Measurements from ENCODE around the gene DCAKD.

DCAKD gene, protein sequence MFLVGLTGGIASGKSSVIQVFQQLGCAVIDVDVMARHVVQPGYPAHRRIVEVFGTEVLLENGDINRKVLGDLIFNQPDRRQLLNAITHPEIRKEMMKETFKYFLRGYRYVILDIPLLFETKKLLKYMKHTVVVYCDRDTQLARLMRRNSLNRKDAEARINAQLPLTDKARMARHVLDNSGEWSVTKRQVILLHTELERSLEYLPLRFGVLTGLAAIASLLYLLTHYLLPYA

GRCh38 chr17:45051060-45051719 lies at the start of gene DCAKD:
Gene DCAKD, minus strand, starts transcription at chr17:45051632. Its CDS starts 16,747 bp downstream, at chr17:45034885.
- peak; percentile 93 for DNase-seq (ENCODE audit: low read depth)

DNA sequence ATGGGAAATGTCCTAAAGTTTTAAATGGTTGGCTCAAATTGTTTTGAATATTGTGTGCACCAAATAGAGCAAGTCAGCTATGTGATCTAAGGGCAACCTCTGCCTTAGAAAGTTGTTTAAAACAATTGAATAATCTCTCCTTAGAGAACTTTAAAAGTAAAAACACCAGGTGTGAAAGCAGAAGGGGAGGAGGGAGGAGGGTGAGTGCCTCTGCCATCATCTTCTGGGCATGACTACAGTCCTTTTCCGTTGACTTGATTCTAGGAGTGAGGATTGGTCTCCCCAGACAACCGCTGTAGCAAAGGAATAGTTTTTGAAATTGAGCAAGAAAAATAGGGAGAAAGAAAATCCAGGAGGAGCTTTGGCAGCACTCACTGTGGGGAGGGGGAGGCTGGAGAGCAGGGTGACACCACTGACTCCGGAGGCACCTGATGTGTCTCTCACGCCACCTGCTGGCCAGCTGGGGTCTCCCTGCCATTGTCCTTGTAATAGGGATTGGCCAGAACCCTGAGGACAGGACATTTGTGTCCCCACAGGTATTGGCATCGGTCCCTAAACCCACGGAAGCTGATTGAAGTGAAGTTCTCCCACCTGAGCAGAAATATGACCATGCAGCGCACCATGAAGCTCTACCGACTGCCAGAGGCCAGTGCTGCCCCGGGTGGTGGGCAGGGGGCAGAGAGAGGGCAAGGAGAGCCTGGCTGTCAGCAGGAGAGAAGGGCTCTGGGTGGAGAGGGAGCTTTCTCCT lies 47.6 kb upstream of the DCAKD start:
- DNase-seq (ENCODE audit: low read depth) = peak; percentile 72

DNA sequence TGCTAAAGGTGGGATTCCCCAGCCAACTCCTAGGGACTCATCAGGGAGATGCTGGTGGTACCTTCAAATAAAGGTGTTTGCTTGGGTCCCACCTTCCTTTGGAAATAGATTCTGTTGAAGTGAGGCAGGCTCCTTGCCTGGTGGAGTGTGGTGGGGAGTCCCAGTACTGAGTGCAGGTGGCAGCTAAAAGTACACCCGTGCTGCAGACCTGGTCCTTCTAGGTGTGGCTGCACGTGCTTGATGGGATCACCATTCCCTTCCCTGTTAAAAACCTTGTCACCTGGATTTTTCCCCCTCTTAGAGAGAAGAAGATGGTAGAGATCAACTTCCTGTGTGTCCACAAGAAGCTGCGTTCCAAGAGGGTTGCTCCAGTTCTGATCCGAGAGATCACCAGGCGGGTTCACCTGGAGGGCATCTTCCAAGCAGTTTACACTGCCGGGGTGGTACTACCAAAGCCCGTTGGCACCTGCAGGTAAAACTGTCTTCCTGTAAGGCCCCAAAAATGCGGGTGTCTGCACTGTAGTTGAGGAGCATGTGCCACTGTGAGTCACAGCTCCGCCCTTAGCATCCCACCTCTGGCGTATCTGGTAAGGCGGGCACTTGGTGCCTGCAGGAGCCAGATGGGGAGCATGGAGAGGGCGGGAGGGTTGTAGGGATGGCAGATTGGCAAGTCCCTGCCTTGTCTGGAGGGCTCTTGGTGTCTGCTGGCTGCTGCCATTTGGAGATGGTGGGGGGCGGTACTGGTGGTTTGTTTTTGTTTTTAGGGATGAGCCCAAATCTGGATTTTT lies 46.8 kb upstream of the DCAKD start:
- DNase-seq (ENCODE audit: low read depth) = no peak

GRCh38 chr17:45096926-45097325 lies 45.5 kb upstream of the DCAKD start:
- no peak for DNase-seq (ENCODE audit: low read depth)

GRCh38 chr17:45096141-45096540 lies 44.7 kb upstream of the DCAKD start:
- DNase-seq (ENCODE audit: low read depth) = peak; percentile 40

DNA sequence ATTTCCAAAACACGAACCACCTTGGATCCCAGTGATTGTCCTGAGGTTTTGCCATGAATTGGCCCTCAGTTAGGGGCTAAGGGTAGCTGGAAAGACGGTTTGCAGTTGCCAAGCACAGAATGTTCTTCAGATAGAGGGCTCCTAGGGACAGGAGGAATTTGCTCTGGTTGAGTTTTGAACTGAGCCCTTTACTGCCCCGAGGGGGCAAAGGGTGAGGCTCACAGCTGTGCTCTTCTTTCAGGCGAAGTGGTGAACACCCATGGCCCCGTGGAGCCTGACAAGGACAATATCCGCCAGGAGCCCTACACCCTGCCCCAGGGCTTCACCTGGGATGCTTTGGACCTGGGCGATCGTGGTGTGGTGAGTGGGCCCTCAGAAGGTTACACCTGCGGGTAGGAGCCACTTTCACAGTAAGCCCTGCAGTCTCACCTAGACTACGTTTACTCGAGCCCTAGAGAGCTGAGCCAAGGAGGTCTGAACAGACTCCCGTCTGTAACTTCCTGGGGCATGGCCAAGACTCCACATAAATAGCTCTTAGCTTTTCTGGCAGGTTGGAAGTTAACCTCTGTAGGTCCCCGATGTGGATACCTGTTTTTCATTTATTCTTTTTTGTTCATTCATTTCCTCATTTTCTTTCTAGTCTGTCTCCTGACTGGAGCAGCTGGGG lies 42.1 kb upstream of the DCAKD start:
- DNase-seq (ENCODE audit: low read depth) = peak; percentile 26

DNA sequence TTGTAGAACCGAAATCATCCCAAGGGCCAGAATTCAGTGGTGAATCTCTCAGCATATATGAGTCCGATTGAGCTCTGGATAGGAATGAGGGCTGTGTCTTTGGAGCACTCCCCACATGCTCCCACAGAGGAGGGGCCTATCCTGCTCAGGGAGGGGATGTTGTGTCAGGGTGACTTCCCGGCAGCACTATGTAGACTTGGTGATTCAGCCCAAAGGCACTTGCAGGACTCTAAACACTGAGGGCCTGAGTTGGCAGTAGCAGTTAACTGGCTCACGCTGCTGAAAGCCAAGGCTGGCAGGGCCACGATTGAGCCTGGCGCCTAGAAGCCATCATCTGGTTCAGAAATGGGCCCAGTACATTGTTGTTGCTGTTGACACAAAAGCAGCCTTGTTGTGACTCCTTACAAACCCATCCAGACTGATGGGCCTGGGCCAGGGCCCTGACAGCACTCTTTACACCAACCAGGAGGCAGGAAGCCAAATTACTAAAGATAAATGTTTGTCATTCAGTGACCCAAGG lies 41.5 kb upstream of the DCAKD start:
- peak; percentile 98 for DNase-seq (ENCODE audit: low read depth)

- peak; percentile 65 for DNase-seq (ENCODE audit: low read depth)
Observed at GRCh38 chr17:45091778-45092425, 40.5 kb upstream of the DCAKD start.

DNA sequence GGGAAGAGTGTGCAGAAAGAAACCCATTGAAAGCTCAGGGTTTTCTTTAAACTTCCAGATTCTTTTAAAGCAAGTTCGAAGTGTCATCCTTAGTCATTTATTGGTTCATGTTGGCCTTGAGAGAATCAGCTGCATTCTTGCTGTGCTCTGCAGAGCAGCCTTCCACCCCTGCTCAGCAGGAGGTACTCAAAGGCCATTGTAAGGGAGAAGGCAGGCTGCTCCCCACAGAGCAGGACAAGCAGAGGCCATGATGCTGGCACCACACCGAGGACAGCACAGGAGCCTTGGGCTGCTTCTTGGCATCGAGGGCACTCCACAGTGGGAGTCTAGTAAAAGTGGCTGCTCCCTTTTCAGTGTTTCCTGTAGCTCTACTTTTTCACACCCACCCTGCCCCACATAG lies 39.3 kb upstream of the DCAKD start:
- DNase-seq (ENCODE audit: low read depth) = no peak

DNA sequence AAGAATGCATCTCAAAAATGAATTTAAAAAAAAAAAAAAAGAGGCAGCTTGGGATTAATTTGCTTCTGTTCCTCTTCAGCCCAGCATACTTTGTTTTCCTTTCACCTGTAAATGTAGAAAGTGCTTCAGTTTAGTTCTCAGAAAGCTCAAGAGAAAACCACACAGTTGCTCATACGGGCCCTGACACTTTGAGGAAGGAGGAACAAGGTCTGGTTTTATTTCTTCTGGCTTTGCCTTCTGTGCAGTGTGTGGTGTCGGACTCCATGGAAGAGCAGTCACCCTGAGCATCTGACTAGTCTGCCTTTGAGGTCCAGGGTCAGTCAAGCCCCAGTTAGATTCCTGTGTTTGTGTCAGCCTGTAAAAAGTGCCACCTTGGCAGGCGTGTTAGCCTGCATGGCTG lies 37.3 kb upstream of the DCAKD start:
- DNase-seq (ENCODE audit: low read depth) = no peak

DNA sequence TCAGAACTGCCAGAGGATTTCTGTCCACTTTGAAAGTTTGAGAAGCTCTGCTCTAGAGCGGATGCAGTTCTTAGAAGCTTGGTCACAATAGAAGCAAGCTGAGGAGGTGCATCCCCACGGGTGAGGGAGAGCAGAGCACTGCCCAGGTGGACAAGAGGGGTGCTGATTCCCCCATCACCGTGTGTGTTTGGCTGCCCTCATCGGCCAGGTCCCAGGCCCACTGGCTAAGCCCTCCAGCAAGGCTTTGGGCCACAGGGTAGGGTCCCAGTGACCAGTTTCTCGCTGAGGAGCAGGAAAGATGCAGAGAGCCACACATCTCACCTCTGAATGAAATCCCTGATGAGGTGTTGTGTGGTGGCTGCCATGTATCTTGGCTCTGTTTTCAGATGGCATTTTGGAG lies 36.5 kb upstream of the DCAKD start:
- no peak for DNase-seq (ENCODE audit: low read depth)

DNA sequence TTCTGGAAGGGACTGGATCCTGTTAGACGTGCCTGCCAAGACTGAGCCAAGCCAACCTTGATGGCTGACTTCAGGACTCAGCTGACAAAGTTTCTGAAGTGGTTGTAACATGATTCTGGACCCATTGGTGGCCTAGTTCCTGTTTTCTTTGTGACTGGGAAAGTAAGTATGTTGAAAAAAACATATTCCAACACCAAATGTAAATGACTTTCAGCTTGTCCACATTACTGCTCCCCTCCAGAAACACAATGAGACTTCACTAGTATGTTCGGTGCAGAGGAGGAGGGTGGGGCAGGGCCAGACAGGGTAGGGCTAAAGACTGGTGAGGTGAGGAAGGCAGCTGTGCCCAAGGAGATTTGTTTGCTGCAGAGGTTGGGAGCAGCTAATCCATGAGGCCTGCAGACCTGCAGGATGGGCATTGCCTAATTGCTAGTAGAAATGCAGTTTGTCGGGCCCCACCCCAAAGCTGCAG lies 36.1 kb upstream of the DCAKD start:
- no peak for DNase-seq (ENCODE audit: low read depth)

- no peak for DNase-seq (ENCODE audit: low read depth)
Observed at GRCh38 chr17:45086865-45087503, 35.6 kb upstream of the DCAKD start.

DNA sequence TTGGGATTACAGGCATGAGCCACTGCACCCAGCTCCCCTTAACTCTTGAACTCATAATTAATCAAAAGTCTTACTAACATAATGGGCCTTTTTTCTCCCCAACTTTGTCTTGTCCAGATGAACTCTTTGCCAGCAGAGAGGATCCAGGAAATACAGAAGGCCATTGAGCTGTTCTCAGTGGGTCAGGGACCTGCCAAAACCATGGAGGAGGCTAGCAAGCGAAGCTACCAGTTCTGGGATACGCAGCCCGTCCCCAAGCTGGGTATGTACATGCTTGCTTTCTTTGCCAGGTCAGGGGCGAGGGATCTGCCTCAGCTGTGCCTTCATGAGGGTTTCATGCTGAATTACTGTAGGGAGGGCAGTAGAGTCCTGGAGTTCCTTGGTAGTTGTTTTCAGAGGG lies 35.0 kb upstream of the DCAKD start:
- DNase-seq (ENCODE audit: low read depth) = no peak

GRCh38 chr17:45081047-45081703 lies 29.7 kb upstream of the DCAKD start:
- DNase-seq (ENCODE audit: low read depth) = no peak

DNA sequence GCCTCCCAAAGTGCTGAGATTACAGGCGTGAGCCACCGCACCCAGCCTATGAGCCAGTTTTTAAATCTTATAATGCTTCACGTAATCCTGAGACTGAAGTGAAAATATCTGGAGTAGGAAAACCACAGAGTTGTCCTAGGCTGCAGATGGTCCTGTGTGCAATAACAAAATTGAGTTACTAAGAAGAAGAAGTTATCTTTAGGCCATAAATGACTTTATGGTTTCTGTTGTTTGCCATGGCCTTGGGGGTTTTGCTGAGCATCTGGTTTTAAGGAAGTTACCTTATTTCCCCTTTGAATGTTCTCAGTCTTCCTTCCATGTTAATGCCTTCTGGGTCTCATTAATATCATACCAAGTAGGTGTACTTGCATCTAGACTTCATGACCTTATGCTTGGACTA lies 26.2 kb upstream of the DCAKD start:
- no peak for DNase-seq (ENCODE audit: low read depth)

- peak; percentile 95 for DNase-seq (ENCODE audit: low read depth)
Observed at GRCh38 chr17:45073414-45074070, 22.1 kb upstream of the DCAKD start.

DNA sequence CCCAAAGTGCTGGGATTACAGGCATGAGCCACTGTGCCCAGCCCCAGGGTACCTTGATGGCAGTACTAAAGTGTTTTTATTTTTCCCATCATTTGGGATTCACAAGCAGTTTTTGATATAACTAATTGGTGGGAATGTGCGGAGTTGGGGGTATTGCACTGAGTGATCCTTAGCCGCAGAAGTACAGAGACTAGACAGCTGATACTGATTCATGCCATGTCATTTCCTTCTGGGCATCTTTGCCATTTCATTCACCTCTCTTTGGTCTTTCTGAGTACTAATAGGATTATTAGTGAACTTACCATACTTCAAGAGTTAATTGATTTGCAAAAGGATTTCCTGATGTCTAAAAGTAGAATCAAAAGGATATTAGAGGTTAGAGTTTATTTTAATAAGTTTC lies 19.4 kb upstream of the DCAKD start:
- DNase-seq (ENCODE audit: low read depth) = no peak

DNA sequence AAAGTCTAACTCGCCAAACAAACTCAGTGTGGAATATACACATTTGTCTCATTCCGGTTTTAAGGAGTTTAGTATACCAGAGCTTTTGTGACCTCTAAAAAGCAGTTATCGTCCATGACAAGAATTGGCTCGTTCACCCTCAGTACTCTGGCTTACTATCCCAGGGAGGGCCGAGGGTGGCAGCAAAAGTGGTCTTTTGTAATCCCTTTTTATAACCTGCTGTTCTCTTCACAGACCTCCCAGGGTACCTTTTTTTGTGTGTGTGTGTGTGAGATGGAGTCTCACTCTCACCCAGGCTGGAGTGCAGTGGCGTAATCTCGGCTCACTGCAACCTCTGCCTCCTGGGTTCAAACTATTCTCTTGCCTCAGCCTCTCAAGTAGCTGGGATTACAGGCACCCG lies 18.6 kb upstream of the DCAKD start:
- no peak for DNase-seq (ENCODE audit: low read depth)
